PFSK-1 (cell line): ENCODE data around the gene MCAT.

Experiments
- FOXP2 ChIP-seq: optimal IDR thresholded peaks from 2 replicates; pipeline ENCODE3; 2011; ENCODE audit warnings: borderline replicate concordance, control low read depth, inconsistent platforms; ENCODE audit not compliant: insufficient read depth; ENCODE audit errors: extremely low read length, extremely low read depth
- POLR2AphosphoS5 ChIP-seq: IDR thresholded peaks from 2 replicates; pipeline ENCODE4 v1.6.1; 2012; ENCODE audit warnings: low read depth, mild to moderate bottlenecking, control low read depth, low read length, moderate library complexity
- REST ChIP-seq, 2 experiments: IDR thresholded peaks; 2 replicates each; pipeline versions ENCODE4 v1.6.1 to v1.8.0; 2011 to 2012; ENCODE audit warnings: low read depth in 2 of 2, low read length in 2 of 2, control low read depth in 1 of 2, inconsistent platforms in 1 of 2, mild to moderate bottlenecking in 1 of 2, moderate library complexity in 1 of 2; ENCODE audit not compliant: insufficient read depth in 1 of 2
- SIN3A ChIP-seq: IDR thresholded peaks from 2 replicates; pipeline ENCODE4 v1.6.1; 2012; ENCODE audit warnings: mild to moderate bottlenecking, low read length, moderate library complexity, borderline replicate concordance; ENCODE audit not compliant: insufficient read depth
- TAF1 ChIP-seq: IDR thresholded peaks from 2 replicates; pipeline ENCODE4 v1.6.1; 2012; ENCODE audit warnings: low read length, control low read depth, borderline replicate concordance; ENCODE audit not compliant: insufficient read depth

Gene MCAT

GRCh38 chr22:43154887-43155536 is 11.8 kb upstream of the MCAT start:
- TF ChIP-seq REST (IDR thresholded peaks at IDR 0.05; ENCODE audit: insufficient read depth in 1 of 2, low read depth in 2 of 2, low read length in 2 of 2) = no peak

GRCh38 chr22:43153899-43154298 is 10.7 kb upstream of the MCAT start:
- TF ChIP-seq TAF1 (no peak), FOXP2 (no peak), POLR2AphosphoS5 (no peak), REST (IDR thresholded peaks at IDR 0.05; ENCODE audit: insufficient read depth in 1 of 2, low read depth in 2 of 2, low read length in 2 of 2) (no peak), SIN3A (no peak)

- TF ChIP-seq TAF1 (no peak), REST (IDR thresholded peaks at IDR 0.05; ENCODE audit: insufficient read depth in 1 of 2, low read depth in 2 of 2, low read length in 2 of 2) (no peak), SIN3A (no peak; the same call in 1 of the 2 replicates), POLR2AphosphoS5 (no peak), FOXP2 (no peak)
Measured at GRCh38 chr22:43152357-43153071, 9.3 kb upstream of the MCAT start.

GRCh38 chr22:43152003-43152356 is 8.8 kb upstream of the MCAT start:
- TF ChIP-seq FOXP2 (no peak), TAF1 (no peak), SIN3A (no peak), REST (IDR thresholded peaks at IDR 0.05; ENCODE audit: insufficient read depth in 1 of 2, low read depth in 2 of 2, low read length in 2 of 2) (no peak), POLR2AphosphoS5 (no peak)
